Measurements from ENCODE around the gene TEX14. TPM values are rescaled to one million over a fixed set of nuclear protein-coding genes. Genes with fewer than 3 reads are reported as not detected.

The TEX14 gene
- polyA plus RNA-seq, 3 donors, result 0.25 TPM; not detected in 2

- Histone ChIP-seq H3K4me2 (replicated peaks; ENCODE audit: extremely low read depth, low read length, poor library complexity, severe bottlenecking) (no peak overlapping the region), H3K79me2 (ENCODE audit: insufficient read depth, low read length) (no peaks in the 10 kb centered on the region), H3K4me1 (ENCODE audit: control insufficient read depth in 1 of 2, insufficient read depth in 2 of 2, low read length in 2 of 2) (peaks cover 18 to 22% of the 10 kb centered on the region in 2 donors), H3K4me3 (replicated peaks in 1 of 3; ENCODE audit: low read depth in 2 of 3, low read length in 3 of 3) (no peak overlapping the region), H3K36me3 (replicated peaks in 1 of 2; ENCODE audit: control insufficient read depth in 1 of 2, insufficient read depth in 2 of 2, low read length in 2 of 2) (no peaks in the 10 kb centered on the region), H3K9ac (ENCODE audit: insufficient read depth, low read length, poor library complexity, severe bottlenecking) (no peak overlapping the region), H3K9me3 (replicated peaks in 1 of 2; ENCODE audit: control insufficient read depth in 1 of 2, insufficient read depth in 1 of 2, low read length in 2 of 2) (no peaks in the 10 kb centered on the region), H2AFZ (ENCODE audit: insufficient read depth, low read depth, low read length, poor library complexity, severe bottlenecking) (no peak overlapping the region), H3K27ac (ENCODE audit: low read depth in 1 of 2, low read length in 2 of 2) (peak overlapping the region; percentile 59 to 98), H3K27me3 (ENCODE audit: control insufficient read depth in 2 of 2, insufficient read depth in 2 of 2, low read length in 2 of 2) (no peaks in the 10 kb centered on the region), H4K20me1 (ENCODE audit: insufficient read depth, low read length) (no peaks in the 10 kb centered on the region)
- H3K9me3 Mint-ChIP-seq, result no peaks in the 10 kb centered on the region
- TF ChIP-seq CTCF (IDR thresholded peaks at IDR 0.05), result no peak
- intact Hi-C loops (cut with micrococcal nuclease), result loop anchor here in 1 of 2 donors (1.0 kb wide), 1 partner anchor 28 kb away; no protein-coding TSS in a partner anchor
- H3K27me3 Mint-ChIP-seq (ENCODE audit: low read depth in 3 of 3), result peaks cover 1 to 6% (median 2%) of the 10 kb centered on the region in 3 donors
- H3K27ac Mint-ChIP-seq, result no peak overlapping the region
- peaks cover 18% of the 10 kb centered on the region for H3K4me1 Mint-ChIP-seq
- whole genome bisulfite sequencing (ENCODE audit: insufficient coverage), result 67% methylated on average over 7 of the region's 10 CpGs
- H3K4me3 Mint-ChIP-seq, result no peak overlapping the region
- DNase-seq, result peak in 1 of 3 donors; percentile 82
- H3K36me3 Mint-ChIP-seq, result no peaks in the 10 kb centered on the region
These were observed 60.8 kb downstream of the TEX14 start for GRCh38 chr17:58630883-58631522.

DNA sequence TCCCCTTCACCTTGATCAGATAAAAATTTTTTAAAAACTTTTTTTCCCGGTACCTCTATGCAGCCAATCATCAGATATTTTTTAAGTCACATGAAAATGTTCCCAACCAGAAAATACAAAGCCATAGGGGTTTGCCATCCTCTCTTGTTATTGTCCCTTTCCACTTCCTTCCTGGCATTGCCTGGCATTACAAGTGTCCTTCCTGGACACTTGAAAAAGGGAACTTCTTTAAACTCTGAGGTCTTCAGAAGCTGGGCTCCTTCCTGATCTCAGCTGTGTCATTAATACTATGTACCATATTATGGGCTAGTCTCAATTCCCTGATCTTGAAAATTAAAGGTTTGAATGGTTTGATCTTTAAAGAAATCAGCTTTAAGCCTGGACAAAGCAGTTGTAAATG is 64.9 kb downstream of the TEX14 start:
- no peaks in the 10 kb centered on the region for H4K20me1 ChIP-seq (ENCODE audit: insufficient read depth, low read length)
- peak overlapping the region; percentile 21 for H3K4me2 ChIP-seq (replicated peaks; ENCODE audit: extremely low read depth, low read length, poor library complexity, severe bottlenecking)
- Mint-ChIP-seq H3K9me3 (no peaks in the 10 kb centered on the region), H3K4me3 (peak overlapping the region in 1 of 2 donors; percentile 15), H3K27ac (peak overlapping the region in 3 of 7 donors; percentile 38 to 86 (median 42)), H3K27me3 (ENCODE audit: low read depth in 3 of 3) (peaks cover 0 to 3% (median 1%) of the 10 kb centered on the region in 3 donors), H3K4me1 (peaks cover 18% of the 10 kb centered on the region), H3K36me3 (no peaks in the 10 kb centered on the region)
- no peak overlapping the region for H3K27ac ChIP-seq (ENCODE audit: low read depth in 1 of 2, low read length in 2 of 2)
- H3K27me3 ChIP-seq (ENCODE audit: control insufficient read depth in 2 of 2, insufficient read depth in 2 of 2, low read length in 2 of 2), result no peaks in the 10 kb centered on the region
- H3K36me3 ChIP-seq (replicated peaks in 1 of 2; ENCODE audit: control insufficient read depth in 1 of 2, insufficient read depth in 2 of 2, low read length in 2 of 2), result no peaks in the 10 kb centered on the region
- intact Hi-C loops (cut with micrococcal nuclease), result no loop called here
- no peak overlapping the region for H3K4me3 ChIP-seq (replicated peaks in 1 of 3; ENCODE audit: low read depth in 2 of 3, low read length in 3 of 3)
- H3K9ac ChIP-seq (ENCODE audit: insufficient read depth, low read length, poor library complexity, severe bottlenecking), result no peak overlapping the region
- WGBS (ENCODE audit: insufficient coverage), result no CpG with 5 or more reads among the region's 1 CpG
- no peak overlapping the region for H2AFZ ChIP-seq (ENCODE audit: insufficient read depth, low read depth, low read length, poor library complexity, severe bottlenecking)
- H3K9me3 ChIP-seq (replicated peaks in 1 of 2; ENCODE audit: control insufficient read depth in 1 of 2, insufficient read depth in 1 of 2, low read length in 2 of 2), result no peaks in the 10 kb centered on the region
- TF ChIP-seq CTCF (IDR thresholded peaks at IDR 0.05), result no peak
- no peaks in the 10 kb centered on the region for H3K79me2 ChIP-seq (ENCODE audit: insufficient read depth, low read length)
- DNase-seq, result peak; percentile 25 to 65 (median 65)
- H3K4me1 ChIP-seq (ENCODE audit: control insufficient read depth in 1 of 2, insufficient read depth in 2 of 2, low read length in 2 of 2), result peaks cover 11 to 17% of the 10 kb centered on the region in 2 donors
